ENCODE results near the gene PPARG. TPM values are rescaled to one million over a fixed set of nuclear protein-coding genes. Genes with fewer than 3 reads are reported as not detected.
A peak's percentile ranks its signal among the peaks of the same experiment; 100 is the strongest.

Gene PPARG
- total RNA-seq (ENCODE audit: unreplicated experiment), result 3.2 TPM
- long read RNA-seq, result 0 reads

GRCh38 chr3:12288182-12289129 is at the start of gene PPARG:
Gene PPARG (plus strand): TSS chr3:12289070. CDS start chr3:12379712, 90,642 bp downstream.
- H3K4me3 Mint-ChIP-seq (ENCODE audit: unreplicated experiment), result peak within 1 kb of the TSS; percentile 90
- DNase-seq (ENCODE audit: low spot score), result peak; percentile 34
- peaks cover 6% of the 10 kb centered on the region for H3K27me3 Mint-ChIP-seq (ENCODE audit: unreplicated experiment)
- no peak for TF ChIP-seq CTCF (IDR thresholded peaks at IDR 0.05; ENCODE audit: unreplicated experiment)
- no peaks in the 10 kb centered on the region for H3K4me1 Mint-ChIP-seq (ENCODE audit: unreplicated experiment)
- H3K36me3 Mint-ChIP-seq (ENCODE audit: low read depth, unreplicated experiment), result no peaks in the 10 kb centered on the region
- H3K9me3 Mint-ChIP-seq (ENCODE audit: unreplicated experiment), result no peaks in the 10 kb centered on the region
- no peak within 1 kb of the TSS for H3K27ac Mint-ChIP-seq (ENCODE audit: unreplicated experiment)

- Mint-ChIP-seq H3K9me3 (ENCODE audit: unreplicated experiment) (no peaks in the 10 kb centered on the region), H3K4me1 (ENCODE audit: unreplicated experiment) (no peaks in the 10 kb centered on the region), H3K27ac (ENCODE audit: unreplicated experiment) (no peak overlapping the region)
Measured at GRCh38 chr3:12239301-12239700, 49.6 kb upstream of the PPARG start.

GRCh38 chr3:12242772-12243171 is 46.1 kb upstream of the PPARG start:
- Mint-ChIP-seq H3K27me3 (ENCODE audit: unreplicated experiment) (no peaks in the 10 kb centered on the region), H3K4me1 (ENCODE audit: unreplicated experiment) (no peaks in the 10 kb centered on the region), H3K27ac (ENCODE audit: unreplicated experiment) (no peak overlapping the region), H3K9me3 (ENCODE audit: unreplicated experiment) (no peaks in the 10 kb centered on the region), H3K36me3 (ENCODE audit: low read depth, unreplicated experiment) (no peaks in the 10 kb centered on the region), H3K4me3 (ENCODE audit: unreplicated experiment) (no peak overlapping the region)
- no peak for TF ChIP-seq CTCF (IDR thresholded peaks at IDR 0.05; ENCODE audit: unreplicated experiment)
- no peak for DNase-seq (ENCODE audit: low spot score)

More at GRCh38 chr3:12239301-12239700, 49.6 kb upstream of the PPARG start:
- Mint-ChIP-seq H3K4me3 (ENCODE audit: unreplicated experiment) (no peak overlapping the region), H3K27me3 (ENCODE audit: unreplicated experiment) (no peaks in the 10 kb centered on the region), H3K36me3 (ENCODE audit: low read depth, unreplicated experiment) (no peaks in the 10 kb centered on the region)
- DNase-seq (ENCODE audit: low spot score), result no peak
- TF ChIP-seq CTCF (IDR thresholded peaks at IDR 0.05; ENCODE audit: unreplicated experiment), result no peak

- H3K27ac Mint-ChIP-seq (ENCODE audit: unreplicated experiment), result no peak overlapping the region
- no peaks in the 10 kb centered on the region for H3K9me3 Mint-ChIP-seq (ENCODE audit: unreplicated experiment)
- no peaks in the 10 kb centered on the region for H3K36me3 Mint-ChIP-seq (ENCODE audit: low read depth, unreplicated experiment)
- no peak overlapping the region for H3K4me3 Mint-ChIP-seq (ENCODE audit: unreplicated experiment)
- DNase-seq (ENCODE audit: low spot score), result no peak
- H3K27me3 Mint-ChIP-seq (ENCODE audit: unreplicated experiment), result no peaks in the 10 kb centered on the region
- H3K4me1 Mint-ChIP-seq (ENCODE audit: unreplicated experiment), result no peaks in the 10 kb centered on the region
- no peak for TF ChIP-seq CTCF (IDR thresholded peaks at IDR 0.05; ENCODE audit: unreplicated experiment)
Measured at GRCh38 chr3:12246497-12247163, 42.2 kb upstream of the PPARG start.
